NCI-H1694 (cell line): ENCODE data around the gene SLC13A3.

Experiments used
- DNase-seq: peaks from one replicate; lab custom pipeline; 2025; lab: John Stamatoyannopoulos, UW

Gene SLC13A3

DNA sequence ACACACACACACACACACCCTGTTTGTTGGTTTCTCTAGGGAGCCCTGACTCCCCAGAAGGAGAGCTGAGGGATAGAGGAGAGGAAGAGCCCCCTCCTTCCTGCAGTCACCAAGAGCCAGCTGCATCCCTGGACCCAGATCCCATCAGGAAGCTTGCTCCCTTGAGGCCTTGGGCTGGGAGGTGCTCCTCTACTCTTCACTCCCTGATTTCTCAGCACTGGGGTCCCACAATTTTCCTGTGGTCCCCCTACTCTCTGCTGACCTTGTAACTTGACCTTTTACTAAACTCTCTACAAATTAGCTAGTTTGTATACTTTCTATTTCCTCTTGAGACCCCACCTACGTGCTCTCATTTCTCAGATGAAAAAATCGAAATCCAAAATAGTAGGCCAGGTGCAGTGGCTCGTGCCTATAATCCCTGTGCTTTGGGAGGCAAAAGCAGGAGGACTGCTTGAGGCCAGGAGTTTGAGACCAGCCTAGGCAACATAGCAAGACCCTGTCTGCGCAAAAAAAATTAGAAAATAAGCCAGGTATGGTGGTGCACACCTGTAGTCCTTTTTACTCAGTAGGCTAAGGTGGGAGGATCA lies 95.8 kb downstream of the SLC13A3 start:
- DNase-seq = no peak

DNA sequence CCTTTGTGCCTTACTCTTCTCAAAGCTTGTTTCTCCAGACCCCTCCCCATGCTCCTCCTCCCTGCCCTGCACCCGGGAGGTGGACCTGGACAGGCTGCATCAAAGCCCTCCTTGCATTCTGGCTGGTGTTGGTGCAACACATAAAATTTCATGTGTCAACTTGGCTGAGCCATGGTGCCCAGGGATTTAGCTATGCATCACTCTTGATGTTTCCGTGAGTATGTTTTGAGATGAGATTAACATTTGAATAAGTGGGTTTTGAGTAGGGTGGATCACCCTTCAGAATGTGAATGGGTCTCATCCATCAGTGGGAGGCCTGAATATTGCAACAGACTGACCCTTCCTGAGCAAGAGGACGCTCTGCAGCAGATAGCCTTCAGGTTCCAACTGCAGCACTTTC lies 96.4 kb downstream of the SLC13A3 start:
- no peak for DNase-seq

DNA sequence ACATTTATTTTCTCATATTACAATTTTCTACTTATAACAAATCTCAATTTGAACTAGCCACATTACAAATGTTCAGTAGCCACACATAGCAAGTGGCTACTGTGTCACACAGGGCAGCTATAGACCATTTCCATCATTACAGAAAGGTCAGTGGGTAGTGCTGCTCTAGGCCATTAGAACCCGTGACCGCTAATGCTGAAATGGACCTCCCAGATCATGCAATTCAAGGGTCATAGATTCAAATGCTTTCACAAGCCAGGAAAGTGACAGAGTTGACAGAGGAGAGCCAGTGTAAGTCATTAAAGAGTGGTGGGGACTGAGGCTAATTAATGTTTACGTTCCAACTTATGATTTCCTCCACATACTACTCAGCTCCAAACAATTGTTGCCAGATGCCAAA lies 97.3 kb downstream of the SLC13A3 start:
- DNase-seq = no peak

DNA sequence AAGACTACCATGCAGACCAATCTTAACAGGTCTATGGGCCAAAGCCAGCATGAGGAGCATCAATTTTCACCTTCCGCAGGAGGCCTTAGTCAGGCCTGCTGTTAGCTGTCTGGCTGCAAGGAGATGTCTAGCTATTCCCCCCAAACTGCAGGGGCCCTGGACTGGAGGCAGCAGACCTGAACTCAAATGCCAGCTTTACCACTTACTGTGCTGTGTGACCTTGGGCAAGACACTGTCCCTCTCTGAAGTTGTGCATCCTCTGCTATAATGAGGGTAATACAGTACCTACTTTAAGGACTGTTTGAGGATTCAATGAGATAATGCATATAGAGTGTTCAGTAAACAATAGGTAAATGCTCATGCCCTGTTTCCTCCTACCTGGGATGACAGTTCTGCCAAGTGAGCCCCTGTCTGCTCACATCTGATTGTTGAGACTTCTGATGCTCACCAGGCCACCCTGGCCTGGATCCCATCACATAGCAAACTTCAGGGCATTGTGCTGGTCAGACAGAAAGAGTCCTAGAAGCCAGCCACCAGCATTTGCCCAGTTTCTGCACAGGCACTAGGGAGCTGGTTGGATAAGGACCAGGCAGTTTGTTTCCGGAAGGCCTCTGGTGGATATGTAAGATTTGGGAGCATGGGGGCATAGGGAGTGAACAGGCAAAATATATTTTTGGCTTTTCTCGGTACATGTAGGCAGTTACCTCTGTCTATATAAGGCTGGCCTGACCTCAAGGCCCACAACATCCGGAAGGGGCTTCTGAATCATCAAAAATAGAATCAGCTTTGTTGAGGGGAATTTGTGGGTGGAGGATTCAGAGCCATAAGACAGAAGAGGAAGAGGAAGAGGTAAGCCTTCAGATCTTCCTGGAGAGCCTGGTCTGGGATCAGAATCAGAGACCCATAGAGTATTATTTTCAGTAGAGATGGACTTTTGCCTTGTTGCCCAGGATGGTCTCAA lies 98.5 kb downstream of the SLC13A3 start:
- DNase-seq = no peak

DNA sequence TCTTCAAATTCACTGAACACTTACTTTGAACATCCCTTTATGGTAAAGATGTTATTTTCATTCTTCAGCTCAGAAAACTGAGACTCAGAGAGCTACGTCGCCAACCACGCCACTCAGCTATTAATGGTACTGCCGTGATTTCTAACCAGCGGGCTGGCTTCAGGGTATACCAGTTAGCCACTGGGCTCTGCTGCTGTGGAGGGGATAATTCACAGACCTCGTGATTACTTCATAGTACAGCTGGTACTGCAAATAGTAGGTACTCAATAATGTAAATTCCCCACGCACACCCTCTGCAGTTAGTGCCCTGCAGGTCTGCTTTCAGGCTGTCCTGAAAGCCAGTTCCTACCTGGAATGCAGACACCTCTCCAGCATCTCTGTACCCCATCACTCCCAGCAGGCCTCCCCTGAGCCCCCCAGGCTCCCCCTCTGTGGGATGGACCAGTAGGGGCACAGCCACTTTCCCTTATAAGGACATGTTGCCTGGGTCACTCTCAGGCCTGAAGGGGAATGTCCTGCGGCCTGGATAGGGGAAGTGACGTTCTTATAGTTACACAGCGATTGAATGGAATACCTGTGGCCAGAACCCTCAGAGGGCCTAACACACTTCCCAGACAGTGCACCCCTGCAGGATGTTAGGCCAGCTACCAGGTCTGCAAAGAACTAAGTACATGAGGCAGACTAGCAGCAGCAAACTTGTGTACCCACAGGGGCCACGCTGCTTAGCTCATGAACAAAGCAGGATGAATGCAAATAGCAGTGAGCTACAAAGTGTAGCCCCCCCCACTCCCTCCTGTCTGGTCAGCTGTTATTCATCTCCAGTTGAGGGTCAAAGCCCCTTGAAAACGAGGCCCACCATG lies 99.5 kb downstream of the SLC13A3 start:
- DNase-seq = no peak

DNA sequence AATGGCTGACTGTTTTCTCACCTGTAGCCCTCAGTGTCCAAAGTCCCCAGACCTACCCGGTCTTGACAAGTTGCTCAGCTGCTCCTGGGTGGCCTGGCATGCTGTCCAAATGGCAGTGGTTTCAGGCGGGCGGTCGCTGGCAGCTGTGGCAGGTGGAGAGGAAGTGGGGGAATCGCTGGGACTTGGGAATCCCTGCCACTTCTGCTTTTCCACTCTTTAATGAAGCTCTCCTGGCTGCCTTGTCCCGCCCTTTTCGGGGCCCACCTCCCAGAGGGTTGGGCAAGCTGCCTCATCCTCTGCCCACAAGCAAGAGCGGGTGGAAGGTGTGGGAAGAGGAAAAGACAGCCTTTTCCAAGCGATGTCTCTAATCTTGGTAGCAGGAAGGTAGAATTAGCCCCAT lies 100.8 kb downstream of the SLC13A3 start, which contains the start of gene OCSTAMP:
Gene OCSTAMP, minus strand, starts transcription at position 194 of the 400 bp plus-strand sequence. Its CDS starts 94 bp downstream, at position 100.
- no peak for DNase-seq

DNA sequence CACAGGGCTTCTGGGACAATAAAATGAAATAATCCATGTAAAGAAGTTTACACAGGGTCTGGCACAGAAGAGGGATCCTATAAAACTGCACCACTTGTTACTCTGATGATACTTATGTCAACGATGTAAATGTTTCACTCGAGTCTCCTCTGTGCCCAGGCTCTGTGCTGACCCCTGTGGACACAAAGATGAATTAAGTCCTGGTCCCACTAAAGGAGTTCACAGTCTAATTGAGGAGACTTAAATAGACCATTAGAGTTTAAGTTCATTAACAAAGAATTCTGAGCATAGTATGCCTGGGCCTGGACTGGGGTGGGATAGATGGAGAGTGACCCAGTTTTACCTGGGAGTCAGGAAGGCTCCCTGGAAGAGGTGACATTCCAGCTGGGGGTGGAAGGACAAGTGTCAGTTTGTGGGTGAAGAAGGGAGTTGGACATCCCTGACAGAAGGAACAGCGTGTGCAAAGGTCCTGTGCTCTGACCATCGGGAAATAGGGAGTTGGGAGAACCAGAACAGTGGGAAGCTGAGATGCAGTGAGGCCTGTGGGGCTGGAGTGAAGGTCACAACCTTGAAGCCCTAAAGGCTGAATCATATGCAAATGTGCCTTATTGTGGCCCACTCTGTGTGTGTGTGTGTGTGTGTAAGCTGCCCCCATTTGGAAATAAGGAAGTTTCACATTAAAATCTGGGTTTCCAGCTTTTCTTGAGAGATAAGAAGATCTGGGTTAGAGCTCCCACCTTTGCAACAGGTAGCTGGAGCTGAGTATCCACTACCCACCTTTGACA lies 101.9 kb downstream of the SLC13A3 start:
- no peak for DNase-seq

DNA sequence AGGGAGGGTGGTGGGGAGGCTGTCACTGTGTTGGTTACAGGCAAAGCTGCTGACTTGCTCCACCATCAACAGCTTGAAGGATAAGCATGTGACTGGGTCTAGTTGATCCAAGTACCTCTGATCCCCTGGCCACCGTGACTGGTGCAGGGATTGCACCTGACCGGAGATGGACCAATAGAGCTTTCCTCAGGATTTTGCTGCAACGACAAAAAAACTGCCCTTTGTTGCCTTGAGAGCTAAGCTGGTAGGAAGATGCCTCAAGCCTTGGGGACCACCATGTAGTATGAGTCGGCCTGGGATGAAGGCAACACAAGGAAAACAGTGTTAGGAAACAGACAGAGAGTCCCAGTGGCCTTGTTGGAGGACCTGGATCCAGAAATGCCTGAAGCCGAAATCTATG lies 102.6 kb downstream of the SLC13A3 start:
- DNase-seq = no peak

DNA sequence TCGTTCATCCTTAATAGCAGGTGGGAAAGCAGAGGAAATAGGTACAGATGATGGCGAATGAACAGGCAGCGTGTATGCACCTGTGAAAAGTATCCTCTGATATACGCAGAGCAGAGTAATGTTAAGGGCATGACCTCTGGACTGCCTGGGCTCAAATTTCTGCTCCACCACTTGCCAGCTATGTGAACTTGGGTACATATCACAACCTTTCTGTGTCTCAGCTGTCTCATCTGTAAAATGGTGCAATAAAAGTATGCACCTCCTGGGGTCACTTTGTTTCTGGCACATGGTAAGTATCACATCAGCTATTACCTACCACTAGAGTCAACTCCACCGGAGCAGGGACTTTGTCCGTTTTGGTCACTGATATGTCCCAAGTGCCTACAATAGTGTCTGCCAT lies 103.3 kb downstream of the SLC13A3 start:
- no peak for DNase-seq

DNA sequence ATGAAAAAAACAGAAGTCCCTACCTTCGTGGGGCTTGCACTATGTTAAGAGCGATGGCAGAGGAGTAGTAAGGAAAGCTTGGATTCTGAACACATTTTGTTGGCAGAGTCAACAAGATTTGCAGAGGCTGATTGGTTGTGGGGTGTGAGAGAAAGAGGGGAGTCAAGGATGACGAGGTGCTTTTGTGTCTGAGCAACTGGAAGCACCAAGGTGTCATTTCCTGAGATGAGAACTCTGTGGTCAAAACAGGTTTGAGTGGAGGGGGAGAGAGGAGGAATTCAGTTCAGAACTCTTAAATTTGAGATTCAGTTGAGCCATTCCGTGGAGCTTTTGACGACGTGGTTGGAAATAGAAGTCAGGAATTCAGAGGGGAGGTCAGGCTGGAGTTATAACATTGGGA lies 104.3 kb downstream of the SLC13A3 start:
- DNase-seq = no peak

DNA sequence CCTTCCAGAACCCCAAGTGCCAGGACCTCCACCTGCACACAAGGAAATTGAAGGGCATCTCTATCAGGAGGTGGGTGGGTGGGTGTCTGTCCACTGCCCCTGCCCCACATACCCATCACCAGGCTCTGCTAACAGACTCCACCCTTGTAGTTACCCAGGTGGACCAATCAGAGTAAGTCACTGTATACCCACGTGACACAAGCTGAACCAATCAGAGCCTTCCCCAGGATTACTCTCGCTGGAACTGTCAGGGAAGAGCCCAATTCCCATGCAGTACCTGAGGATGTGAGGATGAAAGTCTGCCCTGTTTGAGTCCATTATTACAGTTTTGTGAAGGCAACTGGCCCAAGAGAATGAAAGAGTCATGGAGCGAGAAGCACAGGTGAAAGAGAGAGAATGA lies 105.0 kb downstream of the SLC13A3 start:
- no peak for DNase-seq

DNA sequence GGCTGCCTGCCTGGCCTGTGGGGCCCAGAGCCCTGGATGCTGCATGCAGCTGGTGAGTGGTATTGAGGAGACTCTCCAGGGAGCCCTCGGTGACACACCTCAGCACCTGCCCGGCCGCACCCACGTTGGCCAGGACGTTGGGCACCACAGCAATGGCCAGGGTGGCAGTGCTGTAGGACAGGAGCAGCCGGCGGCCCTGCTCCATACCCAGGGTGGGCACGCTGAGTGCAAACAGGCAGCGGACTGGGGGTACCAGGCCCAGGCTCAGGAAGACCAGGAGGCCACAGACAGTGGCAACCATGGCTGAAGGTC lies 105.5 kb downstream of the SLC13A3 start:
- no peak for DNase-seq

DNA sequence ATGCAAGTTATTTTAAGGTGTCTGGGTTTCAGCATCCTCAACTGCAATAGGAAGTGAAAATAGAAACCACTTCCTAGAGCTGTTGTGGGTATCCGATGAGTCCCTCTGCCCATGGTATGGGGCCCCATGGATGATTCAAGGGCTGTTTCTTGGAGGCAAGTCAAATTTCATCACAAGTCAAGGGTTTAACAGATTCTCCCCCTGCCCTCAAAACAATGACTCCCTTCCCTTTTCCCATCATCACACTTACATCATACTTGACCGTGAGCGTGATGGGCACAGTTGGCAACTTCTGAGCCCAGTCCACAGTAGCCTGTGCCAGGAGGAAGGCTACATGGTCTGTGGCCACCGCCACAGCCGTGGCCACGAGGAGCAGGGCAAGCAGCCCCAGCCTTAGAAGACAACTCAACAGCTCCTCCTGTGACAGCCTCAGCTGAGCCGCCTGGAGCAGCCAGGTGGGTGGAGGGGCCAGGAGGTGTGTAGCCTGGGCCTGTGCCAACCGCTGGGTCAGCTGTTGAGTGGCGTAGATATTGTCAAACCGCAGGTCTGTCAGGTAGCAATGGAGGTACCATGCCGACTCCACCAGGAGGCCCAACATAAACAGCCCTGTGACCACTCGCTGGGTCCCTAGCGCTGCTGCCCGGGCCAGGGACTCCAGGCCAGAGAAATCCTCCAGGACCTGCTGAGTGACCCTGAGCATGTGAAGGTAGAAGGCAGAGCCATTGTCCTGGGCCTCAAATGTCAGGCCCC lies 106.0 kb downstream of the SLC13A3 start:
- no peak for DNase-seq

DNA sequence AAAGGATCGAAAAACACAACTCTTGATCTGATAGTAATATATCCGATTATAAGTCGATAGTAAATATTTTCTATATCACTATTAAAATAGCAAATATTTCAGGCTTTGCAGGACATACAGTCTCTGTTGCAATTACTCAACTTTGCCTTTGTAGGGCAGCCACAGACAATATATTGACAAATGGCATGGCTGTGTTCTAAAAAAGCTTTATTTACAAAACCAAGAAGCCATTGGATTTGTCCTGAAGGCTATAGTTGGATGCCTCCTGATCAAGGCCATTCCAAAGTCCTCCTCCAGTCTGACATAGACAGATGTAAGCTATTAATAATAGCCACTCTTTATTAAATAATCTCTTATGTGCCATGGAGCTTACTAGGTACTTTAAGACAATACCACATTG lies 106.7 kb downstream of the SLC13A3 start:
- DNase-seq = no peak

DNA sequence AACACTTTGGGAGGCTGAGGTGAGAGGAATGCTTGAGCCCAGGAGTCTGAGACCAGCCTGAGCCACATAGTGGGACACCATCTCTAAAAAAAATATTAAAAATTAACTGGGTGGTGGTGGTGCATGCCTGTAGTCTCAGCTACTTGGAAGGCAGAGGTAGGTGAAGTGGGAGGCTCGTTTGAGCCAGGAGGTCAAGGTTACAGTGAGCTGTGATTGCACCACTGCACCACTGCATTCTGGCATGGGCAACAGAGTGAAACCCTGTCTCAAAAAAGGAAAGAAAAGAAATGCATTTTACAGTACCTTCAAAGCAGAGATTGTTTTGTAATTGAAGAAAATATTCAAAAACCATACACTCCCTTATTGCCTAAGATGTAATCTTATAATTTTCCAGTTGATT lies 107.3 kb downstream of the SLC13A3 start:
- DNase-seq = no peak

DNA sequence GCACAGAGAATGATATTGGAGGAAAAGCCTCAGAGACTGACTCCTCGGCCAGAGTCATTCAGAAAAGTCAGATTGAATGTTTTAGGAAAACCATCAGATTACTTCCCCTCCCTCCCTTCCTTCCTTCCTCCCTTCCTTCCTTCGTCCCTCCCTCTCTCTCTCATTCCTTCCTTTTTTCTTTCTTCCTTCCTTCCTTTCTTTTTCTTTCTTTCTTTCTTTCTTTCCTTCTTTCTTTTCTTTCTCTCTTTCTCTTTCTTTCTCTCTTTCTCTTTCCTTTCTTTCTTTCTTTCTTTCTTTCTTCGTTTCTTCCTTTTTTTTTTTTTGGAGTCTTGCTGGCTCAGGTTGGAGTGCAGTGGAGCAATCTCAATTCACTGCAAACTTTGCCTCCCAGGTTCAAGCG lies 108.2 kb downstream of the SLC13A3 start:
- DNase-seq = no peak

DNA sequence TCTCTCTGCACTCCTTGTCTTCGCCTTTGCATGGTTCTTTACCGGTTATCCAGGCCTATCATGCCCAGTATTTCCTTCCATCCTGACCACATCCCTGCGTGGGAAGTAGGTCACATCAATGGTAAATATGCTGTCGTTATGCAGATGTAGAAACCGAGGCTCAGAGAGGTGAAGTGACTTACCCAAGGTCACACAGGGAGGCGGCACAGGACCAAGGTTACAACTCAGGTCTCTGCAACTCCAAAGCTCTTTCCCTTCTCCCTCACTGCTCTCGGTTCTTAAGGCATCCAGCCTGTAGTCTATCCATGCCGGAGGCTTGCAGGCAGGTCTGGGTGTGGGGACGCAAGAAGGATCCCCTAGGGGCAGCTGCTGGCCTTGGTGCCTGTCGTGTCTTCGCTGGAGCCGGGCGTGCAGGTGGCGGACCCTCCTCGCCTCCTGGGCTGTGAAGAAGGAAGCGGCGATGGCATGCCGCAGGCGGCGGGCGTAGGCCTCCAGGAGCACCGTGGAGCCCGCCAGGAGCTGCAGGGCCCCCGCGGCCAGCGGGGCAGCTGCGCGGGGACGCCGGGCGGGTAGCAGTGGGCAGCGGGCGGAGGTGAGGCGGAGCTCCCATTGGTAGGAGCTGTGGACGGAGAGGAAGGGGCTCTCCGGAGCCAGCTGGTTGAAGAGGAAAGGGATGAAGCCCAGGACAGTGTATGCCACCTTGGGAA lies 109.9 kb downstream of the SLC13A3 start:
- DNase-seq = no peak

DNA sequence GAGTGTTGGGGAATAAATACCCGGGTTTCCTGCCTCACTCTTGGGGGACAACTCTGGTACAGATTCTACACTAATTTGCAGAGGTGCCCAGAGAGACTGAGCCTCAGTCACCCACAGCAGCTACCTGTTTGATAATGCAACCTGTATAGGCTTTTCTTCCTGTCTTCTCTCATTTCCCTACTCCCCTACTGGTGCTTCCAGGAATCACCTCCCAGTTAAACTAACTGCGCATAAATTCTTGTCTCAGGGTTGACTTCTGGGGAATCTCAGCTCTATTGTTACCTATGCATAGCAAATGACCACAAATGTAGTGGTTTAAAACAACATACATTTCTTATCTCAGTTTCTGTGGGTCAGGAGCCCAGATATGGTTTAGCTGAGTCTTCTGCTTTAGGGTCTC lies 112.1 kb downstream of the SLC13A3 start:
- no peak for DNase-seq

DNA sequence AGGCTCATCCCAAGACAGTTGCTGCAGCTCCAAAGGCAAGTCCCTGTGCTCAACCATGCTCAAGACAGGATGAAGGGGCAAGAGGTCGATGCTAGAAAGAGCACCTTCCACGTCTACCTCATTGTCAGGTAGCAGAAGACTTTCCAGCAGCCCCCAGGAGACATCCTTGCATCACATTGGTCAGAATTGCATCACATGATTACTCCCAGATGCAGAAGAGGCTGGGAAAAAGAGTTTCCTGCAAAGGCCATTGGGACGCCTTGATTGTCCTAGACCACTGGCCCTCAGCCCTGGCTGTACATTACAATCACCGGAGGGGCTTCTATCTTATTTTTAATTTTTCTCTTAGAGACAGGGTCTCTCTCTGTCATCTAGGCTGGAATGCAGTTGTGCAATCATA lies 120.6 kb downstream of the SLC13A3 start:
- DNase-seq = no peak

DNA sequence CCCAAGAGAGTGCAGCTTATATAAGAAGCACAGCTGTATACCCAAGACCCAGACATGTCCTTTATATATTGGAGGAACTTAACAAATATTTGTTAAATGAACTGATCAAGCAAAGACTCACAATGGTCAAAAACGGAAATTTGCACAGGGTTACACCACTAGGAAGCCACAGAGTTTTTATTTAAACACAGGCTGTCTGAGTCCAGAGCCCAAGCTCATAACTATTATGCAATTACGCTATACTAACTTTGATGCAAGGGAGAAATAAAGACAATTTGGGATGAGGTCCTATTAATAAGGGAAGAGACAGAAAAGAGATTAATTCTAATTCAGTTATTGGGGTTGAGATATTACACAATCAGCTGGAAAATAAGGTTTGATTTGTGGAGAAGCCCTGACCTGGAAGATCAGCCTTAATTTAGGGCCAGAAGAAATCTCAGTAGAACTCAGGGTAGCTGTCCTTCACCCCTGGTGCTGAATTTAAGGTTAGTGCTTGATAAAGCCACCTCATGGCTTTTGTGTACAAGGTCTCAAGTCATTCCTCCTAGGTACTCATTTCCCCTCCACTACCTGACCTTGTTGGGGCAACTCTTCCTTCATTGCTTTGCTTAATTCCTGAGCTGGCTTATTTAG lies 127.4 kb downstream of the SLC13A3 start:
- no peak for DNase-seq
